ENCODE measurements around the gene EVA1C.
"Not testable (repeated sequence)": the region's sequence is repeated elsewhere in the genome, so short reads cannot be mapped to it uniquely, and the experiment has no call there.

EVA1C gene

DNA sequence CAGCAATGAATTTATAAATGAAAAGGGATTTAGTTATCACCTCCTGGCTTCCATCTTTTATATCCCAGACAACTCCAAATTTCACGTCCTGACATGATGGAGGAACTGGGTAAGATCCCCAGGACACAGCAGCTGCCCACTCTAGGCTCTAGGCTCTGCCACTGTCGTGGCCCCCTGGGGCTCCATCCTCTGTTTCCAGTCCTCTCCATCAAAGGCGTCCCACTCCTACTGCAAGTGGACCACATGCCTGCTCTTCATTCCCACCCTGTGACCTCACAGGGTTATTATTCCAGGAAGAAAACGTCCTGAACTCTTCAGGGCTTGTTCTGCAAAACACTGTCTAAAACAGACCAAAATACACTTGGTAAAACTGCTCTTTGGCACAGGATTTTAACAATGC, 31.6 kb upstream of the EVA1C start:
- no peak overlapping the region for H3K4me3 ChIP-seq (ENCODE audit: low read length)
- H3K36me3 ChIP-seq (ENCODE audit: insufficient read depth, low read length) = peaks cover 55% of the 10 kb centered on the region
- no peaks in the 10 kb centered on the region for H3K9me3 ChIP-seq (ENCODE audit: low read length)
- no peaks in the 10 kb centered on the region for H3K27me3 ChIP-seq (ENCODE audit: insufficient read depth, low read length)
- H3K4me1 ChIP-seq (ENCODE audit: insufficient read depth, low read length) = no peaks in the 10 kb centered on the region
- no peak overlapping the region for H2AFZ ChIP-seq (ENCODE audit: low read depth, low read length)

DNA sequence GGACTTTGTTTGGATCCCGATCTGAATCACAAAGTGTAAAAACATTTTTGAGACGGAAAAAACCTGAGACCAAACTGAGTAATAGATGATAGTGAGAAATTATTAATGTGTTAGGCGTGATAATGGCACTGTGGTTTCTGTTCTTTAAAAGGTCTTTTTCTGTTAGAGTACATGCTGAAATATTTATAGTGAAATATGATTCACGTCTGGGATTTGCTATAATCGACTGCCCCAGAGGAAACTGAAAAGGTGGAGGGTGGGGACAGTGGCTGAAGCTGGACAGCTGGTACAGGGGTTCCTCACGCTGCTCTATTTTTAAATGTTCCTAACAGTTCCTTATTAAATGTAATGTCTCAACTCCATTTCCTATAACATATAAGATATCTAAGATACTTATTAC, 30.9 kb upstream of the EVA1C start:
- Histone ChIP-seq H3K4me1 (ENCODE audit: insufficient read depth, low read length) (no peaks in the 10 kb centered on the region), H3K9me3 (ENCODE audit: low read length) (no peaks in the 10 kb centered on the region), H3K36me3 (ENCODE audit: insufficient read depth, low read length) (peaks cover 55% of the 10 kb centered on the region), H3K27me3 (ENCODE audit: insufficient read depth, low read length) (no peaks in the 10 kb centered on the region), H2AFZ (ENCODE audit: low read depth, low read length) (no peak overlapping the region), H3K4me3 (ENCODE audit: low read length) (no peak overlapping the region)

DNA sequence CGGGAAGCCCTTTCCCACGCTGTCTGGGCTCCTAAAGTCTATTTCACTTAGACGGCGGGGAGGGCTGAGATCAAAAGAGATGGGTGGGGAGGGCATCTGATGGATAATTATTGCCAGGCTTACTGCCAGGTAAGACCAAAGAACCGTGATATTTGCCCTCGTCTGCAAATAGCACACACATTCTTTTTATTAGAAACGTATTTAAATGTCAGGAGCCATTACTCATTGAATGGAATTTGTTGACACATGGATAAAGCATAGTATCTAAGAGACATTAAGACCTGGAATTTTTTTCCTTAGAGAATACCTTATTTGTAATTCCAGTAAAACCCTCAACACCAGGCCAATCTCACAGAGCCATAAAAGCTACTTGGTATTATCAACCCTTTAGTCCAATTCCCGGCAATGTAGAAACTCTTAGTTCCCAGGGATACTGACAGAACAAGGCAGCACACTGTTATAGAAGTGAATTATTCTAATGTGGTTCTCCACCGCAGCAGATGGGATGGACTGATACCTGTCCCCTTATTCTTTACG, 30.3 kb upstream of the EVA1C start:
- H3K4me1 ChIP-seq (ENCODE audit: insufficient read depth, low read length) = no peaks in the 10 kb centered on the region
- H3K36me3 ChIP-seq (ENCODE audit: insufficient read depth, low read length) = peaks cover 53% of the 10 kb centered on the region
- H3K9me3 ChIP-seq (ENCODE audit: low read length) = no peaks in the 10 kb centered on the region
- H3K4me3 ChIP-seq (ENCODE audit: low read length) = no peak overlapping the region
- no peaks in the 10 kb centered on the region for H3K27me3 ChIP-seq (ENCODE audit: insufficient read depth, low read length)
- no peak overlapping the region for H2AFZ ChIP-seq (ENCODE audit: low read depth, low read length)

DNA sequence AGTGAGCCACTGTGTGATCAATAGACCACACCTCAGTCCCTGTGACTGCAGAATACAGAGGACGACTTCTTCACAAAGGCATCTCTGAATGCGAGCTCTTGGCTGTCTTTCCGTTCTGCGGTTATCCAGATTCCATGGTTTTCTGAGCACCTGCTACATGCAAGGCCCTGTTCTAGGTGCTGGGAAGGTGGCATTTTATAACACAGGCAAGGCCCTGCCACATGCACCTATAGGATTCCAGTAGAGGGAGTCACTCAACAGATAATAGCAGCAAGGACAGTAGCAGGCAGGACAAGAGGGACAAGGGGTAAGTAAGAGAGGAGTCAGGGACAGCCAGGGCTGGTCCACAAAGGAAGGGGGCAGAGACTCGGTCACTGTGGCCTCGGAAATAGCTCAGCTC, 28.7 kb upstream of the EVA1C start:
- H2AFZ ChIP-seq (ENCODE audit: low read depth, low read length) = no peak overlapping the region
- H3K36me3 ChIP-seq (ENCODE audit: insufficient read depth, low read length) = peaks cover 42% of the 10 kb centered on the region
- H3K4me1 ChIP-seq (ENCODE audit: insufficient read depth, low read length) = no peaks in the 10 kb centered on the region
- no peak overlapping the region for H3K4me3 ChIP-seq (ENCODE audit: low read length)
- no peaks in the 10 kb centered on the region for H3K9me3 ChIP-seq (ENCODE audit: low read length)
- no peaks in the 10 kb centered on the region for H3K27me3 ChIP-seq (ENCODE audit: insufficient read depth, low read length)

DNA sequence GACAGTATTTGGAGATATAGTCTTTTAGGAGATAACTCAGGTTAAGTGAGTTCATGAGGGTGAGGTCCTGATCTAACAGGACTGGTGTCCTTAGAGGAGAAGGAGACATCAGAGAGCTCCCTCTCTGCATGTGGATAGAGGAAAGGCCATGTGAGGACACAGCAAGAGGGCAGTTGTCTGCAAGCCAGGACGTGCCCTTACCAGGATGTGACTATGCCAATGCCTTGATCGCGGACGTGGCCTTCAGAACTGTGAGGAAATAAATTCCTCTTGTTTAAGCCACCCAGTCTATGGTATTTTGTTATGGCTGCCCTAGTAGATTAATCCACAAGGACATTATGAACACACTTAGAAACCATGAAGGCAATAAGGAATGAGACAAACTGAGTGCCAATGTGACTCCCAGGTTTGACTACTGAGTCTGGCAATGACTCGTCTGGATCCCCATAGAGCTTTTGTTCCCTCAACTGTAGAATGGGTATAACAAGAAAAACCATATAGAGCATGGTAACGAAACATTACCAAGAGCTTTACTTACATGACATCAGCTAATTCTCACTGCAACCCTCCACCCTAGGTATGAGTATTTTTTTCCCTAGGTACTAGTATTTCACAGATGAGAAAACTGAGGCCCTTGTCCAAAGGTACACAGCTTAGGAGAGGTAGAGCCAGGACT, 26.2 kb upstream of the EVA1C start:
- Histone ChIP-seq H2AFZ (ENCODE audit: low read depth, low read length) (no peak overlapping the region), H3K4me1 (ENCODE audit: insufficient read depth, low read length) (no peaks in the 10 kb centered on the region), H3K36me3 (ENCODE audit: insufficient read depth, low read length) (peaks cover 32% of the 10 kb centered on the region), H3K27me3 (ENCODE audit: insufficient read depth, low read length) (no peaks in the 10 kb centered on the region), H3K4me3 (ENCODE audit: low read length) (no peak overlapping the region), H3K9me3 (ENCODE audit: low read length) (no peaks in the 10 kb centered on the region)

DNA sequence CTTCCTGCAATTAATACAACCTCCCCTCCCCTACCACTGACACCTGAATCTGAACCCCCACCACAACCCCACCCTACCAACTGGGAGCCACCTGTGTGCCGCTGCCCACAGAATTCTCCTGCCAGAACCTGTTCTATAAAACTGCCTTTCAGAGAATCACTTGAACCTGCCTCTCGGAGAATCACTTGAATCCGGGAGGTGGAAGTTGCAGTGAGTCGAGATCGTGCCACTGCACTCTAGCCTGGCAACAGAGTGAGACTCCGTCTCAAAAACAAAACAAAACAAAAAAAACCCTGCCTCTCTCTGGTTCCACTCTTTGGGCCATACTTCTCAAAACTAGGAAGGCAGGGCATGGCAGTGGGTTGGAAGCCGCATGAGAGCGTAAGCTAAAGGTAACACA, 25.4 kb upstream of the EVA1C start:
- no peaks in the 10 kb centered on the region for H3K9me3 ChIP-seq (ENCODE audit: low read length)
- H3K4me1 ChIP-seq (ENCODE audit: insufficient read depth, low read length) = peaks cover 6% of the 10 kb centered on the region
- H3K4me3 ChIP-seq (ENCODE audit: low read length) = no peak overlapping the region
- no peak overlapping the region for H2AFZ ChIP-seq (ENCODE audit: low read depth, low read length)
- peaks cover 28% of the 10 kb centered on the region for H3K36me3 ChIP-seq (ENCODE audit: insufficient read depth, low read length)
- no peaks in the 10 kb centered on the region for H3K27me3 ChIP-seq (ENCODE audit: insufficient read depth, low read length)

DNA sequence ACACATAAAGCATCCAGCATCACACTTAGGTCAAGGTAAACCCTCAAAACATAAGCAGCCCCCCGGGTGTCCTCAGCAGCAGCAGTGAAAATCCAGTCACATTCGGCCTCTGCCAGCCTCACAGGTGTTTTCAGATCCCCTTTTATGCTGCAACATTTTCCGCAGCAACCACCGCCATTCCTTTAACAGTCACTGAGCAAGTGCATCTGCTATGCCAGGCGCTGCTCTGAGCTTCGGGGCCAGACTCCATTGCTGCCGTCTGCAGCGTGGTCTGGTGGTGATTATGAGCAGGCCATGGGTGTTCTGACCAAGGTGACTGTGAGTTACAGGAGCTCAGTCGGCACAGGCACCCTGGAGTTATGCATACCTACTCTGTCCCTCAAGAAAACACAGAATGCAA, 24.2 kb upstream of the EVA1C start:
- no peak overlapping the region for H2AFZ ChIP-seq (ENCODE audit: low read depth, low read length)
- peaks cover 19% of the 10 kb centered on the region for H3K36me3 ChIP-seq (ENCODE audit: insufficient read depth, low read length)
- H3K4me3 ChIP-seq (ENCODE audit: low read length) = no peak overlapping the region
- no peaks in the 10 kb centered on the region for H3K27me3 ChIP-seq (ENCODE audit: insufficient read depth, low read length)
- H3K9me3 ChIP-seq (ENCODE audit: low read length) = peaks cover 2% of the 10 kb centered on the region
- H3K4me1 ChIP-seq (ENCODE audit: insufficient read depth, low read length) = peaks cover 8% of the 10 kb centered on the region

DNA sequence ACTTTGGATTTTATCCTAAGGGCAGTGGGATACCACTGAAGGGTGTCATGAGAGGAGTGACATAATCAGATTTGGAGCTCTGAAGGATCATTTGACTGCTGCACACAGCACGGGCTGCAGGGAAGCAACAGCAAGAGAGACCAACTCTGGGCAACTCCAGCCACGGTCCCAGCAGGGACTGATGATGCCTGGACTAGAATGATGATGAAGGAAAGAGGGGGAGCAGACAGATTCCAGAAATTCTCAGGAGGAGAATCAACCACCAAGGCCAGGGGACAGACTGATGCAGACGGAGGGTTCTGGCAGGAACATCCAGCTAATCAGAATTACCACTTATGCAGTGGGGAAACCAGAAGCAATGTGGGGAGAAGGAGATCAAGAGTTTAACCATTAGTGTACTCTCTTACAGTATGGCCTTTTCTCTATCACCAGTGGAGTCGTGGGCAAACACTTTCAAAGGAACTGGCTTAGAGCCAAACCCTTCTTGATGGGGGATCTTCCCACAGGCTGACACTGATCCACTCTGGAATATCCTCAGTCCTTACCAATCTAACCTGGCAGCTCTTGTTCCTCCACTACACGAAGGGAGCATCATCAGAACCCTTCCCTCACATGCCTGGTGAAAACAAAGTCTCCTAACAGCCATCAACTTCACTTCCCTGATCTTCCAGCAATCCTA, 23.0 kb upstream of the EVA1C start:
- peaks cover 5% of the 10 kb centered on the region for H3K9me3 ChIP-seq (ENCODE audit: low read length)
- H3K4me1 ChIP-seq (ENCODE audit: insufficient read depth, low read length) = peaks cover 8% of the 10 kb centered on the region
- no peaks in the 10 kb centered on the region for H3K27me3 ChIP-seq (ENCODE audit: insufficient read depth, low read length)
- H2AFZ ChIP-seq (ENCODE audit: low read depth, low read length) = no peak overlapping the region
- peaks cover 8% of the 10 kb centered on the region for H3K36me3 ChIP-seq (ENCODE audit: insufficient read depth, low read length)
- H3K4me3 ChIP-seq (ENCODE audit: low read length) = no peak overlapping the region

DNA sequence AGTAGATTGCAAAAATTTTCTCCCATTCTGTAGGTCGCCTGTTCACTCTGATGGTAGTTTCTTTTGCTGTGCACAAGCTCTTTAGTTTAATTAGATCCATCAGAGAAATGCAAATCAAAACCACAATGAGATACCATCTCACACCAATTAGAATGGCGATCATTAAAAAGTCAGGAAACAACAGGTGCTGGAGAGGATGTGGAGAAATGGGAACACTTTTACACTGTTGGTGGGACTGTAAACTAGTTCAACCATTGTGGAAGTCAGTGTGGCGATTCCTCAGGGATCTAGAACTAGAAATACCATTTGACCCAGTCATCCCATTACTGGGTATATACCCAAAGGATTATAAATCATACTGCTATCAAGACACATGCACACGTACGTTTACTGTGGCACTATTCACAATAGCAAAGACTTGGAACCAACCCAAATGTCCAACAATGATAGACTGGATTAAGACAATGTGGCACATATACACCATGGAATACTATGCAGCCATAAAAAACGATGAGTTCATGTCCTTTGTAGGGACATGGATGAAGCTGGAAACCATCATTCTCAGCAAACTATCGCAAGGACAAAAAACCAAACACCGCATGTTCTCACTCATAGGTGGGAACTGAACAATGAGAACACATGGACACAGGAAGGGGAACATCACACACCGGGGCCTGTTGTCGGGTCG, 21.8 kb upstream of the EVA1C start:
- H3K36me3 ChIP-seq (ENCODE audit: insufficient read depth, low read length); H2AFZ ChIP-seq (ENCODE audit: low read depth, low read length); H3K4me1 ChIP-seq (ENCODE audit: insufficient read depth, low read length); H3K9me3 ChIP-seq (ENCODE audit: low read length); H3K27me3 ChIP-seq (ENCODE audit: insufficient read depth, low read length); H3K4me3 ChIP-seq (ENCODE audit: low read length): not testable (repeated sequence)

DNA sequence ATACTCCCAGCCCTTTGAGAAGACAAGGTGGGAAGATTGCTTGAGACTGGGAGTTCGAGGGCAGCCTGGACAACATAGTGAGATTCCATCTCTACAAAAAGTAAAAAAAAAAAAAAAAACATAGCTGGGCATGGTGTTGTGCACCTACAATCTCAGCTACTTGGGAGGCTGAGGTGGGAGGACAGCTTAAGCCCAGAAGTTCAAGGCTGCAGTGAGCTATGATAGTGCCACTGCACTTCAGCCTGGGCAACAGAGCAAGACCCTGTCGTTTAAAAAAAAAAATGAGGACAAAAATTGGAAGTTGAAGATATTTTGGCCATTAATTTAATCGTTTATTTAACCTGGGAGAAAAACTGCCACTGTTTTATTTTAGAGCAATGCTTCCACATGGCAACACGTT, 20.8 kb upstream of the EVA1C start:
- Histone ChIP-seq H2AFZ (ENCODE audit: low read depth, low read length) (no peak overlapping the region), H3K36me3 (ENCODE audit: insufficient read depth, low read length) (peaks cover 7% of the 10 kb centered on the region), H3K4me1 (ENCODE audit: insufficient read depth, low read length) (peaks cover 8% of the 10 kb centered on the region), H3K27me3 (ENCODE audit: insufficient read depth, low read length) (no peaks in the 10 kb centered on the region), H3K9me3 (ENCODE audit: low read length) (peaks cover 7% of the 10 kb centered on the region), H3K4me3 (ENCODE audit: low read length) (peak overlapping the region; percentile 56)

DNA sequence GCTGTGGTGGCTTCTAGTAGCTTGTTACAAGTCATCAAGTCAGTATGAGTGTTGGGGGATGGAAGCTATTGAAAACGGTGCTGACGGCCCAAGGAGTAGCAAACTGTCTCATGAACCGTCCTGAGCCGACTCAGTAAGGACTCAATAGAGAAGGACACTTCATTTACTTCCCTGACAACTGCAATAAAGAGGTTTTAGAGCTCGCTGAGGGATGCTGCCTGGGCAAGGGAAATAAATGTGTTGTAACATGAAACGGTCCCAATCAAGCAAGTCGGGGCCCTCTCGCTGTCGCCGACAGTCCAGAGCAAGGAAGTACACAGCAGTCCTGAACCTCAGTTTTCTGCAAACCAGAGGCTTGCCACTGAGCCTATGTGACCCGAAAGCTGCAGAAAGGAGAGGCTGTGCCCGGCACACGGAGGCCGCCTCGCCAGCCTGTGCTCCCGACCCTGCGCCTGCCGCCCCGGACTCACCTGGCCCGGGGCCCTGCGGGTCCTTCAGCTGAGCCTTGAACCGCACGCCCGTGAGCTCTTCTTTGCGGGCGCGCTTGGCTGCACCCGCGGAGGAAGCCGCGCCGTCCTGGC, 20.1 kb upstream of the EVA1C start:
- H3K36me3 ChIP-seq (ENCODE audit: insufficient read depth, low read length) = peaks cover 7% of the 10 kb centered on the region
- peaks cover 9% of the 10 kb centered on the region for H3K9me3 ChIP-seq (ENCODE audit: low read length)
- peaks cover 8% of the 10 kb centered on the region for H3K4me1 ChIP-seq (ENCODE audit: insufficient read depth, low read length)
- peak overlapping the region; percentile 56 for H3K4me3 ChIP-seq (ENCODE audit: low read length)
- H3K27me3 ChIP-seq (ENCODE audit: insufficient read depth, low read length) = no peaks in the 10 kb centered on the region
- peak overlapping the region; percentile 77 for H2AFZ ChIP-seq (ENCODE audit: low read depth, low read length)

DNA sequence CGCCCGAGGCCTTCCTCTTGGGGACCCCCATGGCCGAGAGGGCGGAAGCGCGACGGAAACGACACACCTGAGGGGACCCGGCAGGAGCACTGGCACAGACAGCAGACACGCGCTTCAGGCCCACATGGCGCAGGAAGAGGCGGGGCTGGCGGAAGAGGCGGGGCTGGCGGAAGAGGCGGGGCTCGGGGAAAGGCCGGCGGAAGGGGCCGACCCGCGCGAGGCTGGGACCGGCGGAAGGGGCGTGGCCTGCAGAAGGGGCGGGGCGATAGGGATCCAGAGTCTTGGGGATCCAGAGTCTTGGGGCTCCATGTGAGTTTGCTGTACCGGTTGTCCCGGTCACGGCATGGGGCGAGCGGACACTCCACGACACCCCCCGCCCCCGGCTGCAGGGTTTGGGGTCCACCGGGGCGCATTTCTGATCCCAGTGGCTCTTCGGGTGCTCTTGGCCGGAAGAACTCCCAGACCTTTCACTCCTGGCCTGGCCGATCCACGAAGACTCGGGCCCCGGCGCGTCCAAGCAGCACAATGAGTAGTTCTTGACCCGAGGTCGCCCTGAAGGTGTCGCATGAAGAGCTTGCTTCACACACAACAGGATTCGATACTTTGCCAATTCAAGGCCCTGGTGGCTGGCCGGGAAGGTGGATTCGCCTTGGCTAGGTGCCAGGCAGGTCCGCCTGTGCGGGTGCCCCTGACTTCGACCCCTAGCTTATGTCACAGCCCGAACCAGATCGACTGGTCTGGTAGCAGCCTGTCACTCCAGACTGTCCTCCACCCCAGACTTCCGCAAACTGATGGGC, 19.4 kb upstream of the EVA1C start, which contains the start of gene URB1:
TSS of gene URB1 (minus strand) at position 133 of the 797 bp plus-strand sequence. CDS start at position 31, 102 bp downstream.
- Histone ChIP-seq H3K9me3 (ENCODE audit: low read length) (peaks cover 9% of the 10 kb centered on the region), H2AFZ (ENCODE audit: low read depth, low read length) (peak within 1 kb of the TSS; percentile 77), H3K4me3 (ENCODE audit: low read length) (peak within 1 kb of the TSS; percentile 56), H3K36me3 (ENCODE audit: insufficient read depth, low read length) (peaks cover 7% of the 10 kb centered on the region), H3K27me3 (ENCODE audit: insufficient read depth, low read length) (no peaks in the 10 kb centered on the region), H3K4me1 (ENCODE audit: insufficient read depth, low read length) (peaks cover 8% of the 10 kb centered on the region)

Measured in neuron (in vitro differentiated cells).